Tibial artery (tissue), 4 donors: ENCODE measurements around the gene YY2.
"Not testable (repeated sequence)": the region's sequence is repeated elsewhere in the genome, so short reads cannot be mapped to it uniquely, and the experiment has no call there.

Experiments
- DNase-seq, 2 donors: peaks; one replicate each; pipeline ENCODE4 v3.0.0-alpha.2; 2019
- H3K27ac ChIP-seq, 2 donors: fragments of 200-600 bp; sonication (generic) in 1 of 2; 1 replicate in 1 of 2; 2 replicates in 1 of 2; pipeline ENCODE4 v1.5.1; 2018 to 2019; ENCODE audit warnings: mild to moderate bottlenecking in 1 of 2
- H3K27me3 ChIP-seq, 2 donors: fragments of 200-600 bp; sonication (generic) in 1 of 2; one replicate each; pipeline versions ENCODE4 v1.5.1 to v1.6.0; 2016 to 2019
- H3K36me3 ChIP-seq, 3 donors: fragments of 200-600 bp; sonication (generic) in 2 of 3; one replicate each; pipeline ENCODE4 v1.5.1; 2016 to 2019; ENCODE audit warnings: mild to moderate bottlenecking in 2 of 3
- H3K4me1 ChIP-seq, 4 donors: fragments of 200-600 bp; sonication (generic) in 2 of 4; 1 replicate in 3 of 4; 2 replicates in 1 of 4; pipeline ENCODE4 v1.5.1; 2016 to 2019
- H3K4me3 ChIP-seq, 2 donors: fragments of 200-600 bp; sonication (generic) in 1 of 2; 1 replicate in 1 of 2; 2 replicates in 1 of 2; pipeline ENCODE4 v1.5.1; 2018 to 2019; ENCODE audit warnings: mild to moderate bottlenecking in 2 of 2
- H3K9me3 ChIP-seq, 3 donors: fragments of 200-600 bp; sonication (generic) in 1 of 3; one replicate each; pipeline ENCODE4 v1.5.1; 2016 to 2019
- CTCF ChIP-seq, 2 experiments: fragments of 200-600 bp in 1 of 2; fragments of 450-650 bp in 1 of 2; IDR thresholded peaks; one replicate each; pipeline ENCODE4 v1.5.1; 2017 to 2019; ENCODE audit warnings: antibody characterized with exemption in 2 of 2, mild to moderate bottlenecking in 1 of 2, moderate library complexity in 1 of 2
- intact Hi-C: fragments of 100-400 bp; cut with DNase I; formaldehyde crosslinking; loops from one replicate; pipeline ENCODE4 v1.15.0; 2023; ENCODE audit warnings: low total_unique reads

YY2 gene

DNA sequence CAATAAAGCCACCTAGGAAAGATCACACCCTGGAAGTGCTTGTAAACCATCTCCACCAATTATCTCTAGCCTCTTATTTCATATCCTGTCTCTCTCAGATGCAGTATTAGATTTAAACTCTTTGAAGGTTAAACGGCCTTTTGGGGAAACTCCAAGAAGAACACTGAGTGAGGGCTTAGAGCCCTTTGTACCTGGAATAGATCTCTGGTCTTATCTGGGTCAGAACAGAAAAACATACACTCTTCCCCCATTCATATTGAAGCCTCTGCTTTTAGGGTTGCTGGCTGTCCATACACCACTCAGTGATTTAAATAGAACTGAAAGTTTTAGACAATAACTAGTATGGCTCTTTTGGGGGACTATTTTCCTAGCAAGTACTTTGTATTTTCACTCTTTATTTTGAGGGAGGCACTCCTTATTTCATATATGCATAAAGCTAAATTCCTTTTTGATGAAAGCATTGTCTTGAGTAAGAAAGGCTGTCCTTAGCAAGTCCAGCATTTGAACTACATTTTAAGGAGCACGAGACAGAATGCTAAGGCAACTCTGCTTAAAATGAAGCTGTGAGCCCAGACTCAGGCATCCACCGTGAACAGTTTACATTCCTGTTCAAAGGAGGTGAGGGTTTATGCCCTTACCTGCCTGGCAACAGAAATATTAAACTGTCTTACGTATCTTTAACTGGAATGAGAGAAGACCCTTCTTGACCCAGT is 17.4 kb downstream of the YY2 start:
- DNase-seq = no peak
- Histone ChIP-seq H3K36me3 (no peaks in the 10 kb centered on the region), H3K4me3 (no peak overlapping the region), H3K9me3 (no peaks in the 10 kb centered on the region), H3K27ac (peak overlapping the region in 1 of 2 donors; percentile 43), H3K27me3 (no peaks in the 10 kb centered on the region), H3K4me1 (peaks cover 0 to 36% (median 0%) of the 10 kb centered on the region in 4 donors)
- TF ChIP-seq CTCF (IDR thresholded peaks at IDR 0.05) = no peak
- intact Hi-C loops = no loop called here

GRCh38 chrX:21874182-21874581 is 18.4 kb downstream of the YY2 start:
- peaks cover 0 to 36% (median 0%) of the 10 kb centered on the region in 4 donors for H3K4me1 ChIP-seq
- H3K9me3 ChIP-seq, H3K36me3 ChIP-seq, H3K27me3 ChIP-seq, H3K4me3 ChIP-seq, intact Hi-C loops, DNase-seq, H3K27ac ChIP-seq: not testable (repeated sequence)

- Histone ChIP-seq H3K27ac (no peak overlapping the region), H3K36me3 (peaks cover 0 to 7% (median 0%) of the 10 kb centered on the region in 3 donors), H3K4me1 (peaks cover 0 to 32% (median 0%) of the 10 kb centered on the region in 4 donors), H3K4me3 (no peak overlapping the region), H3K27me3 (no peaks in the 10 kb centered on the region), H3K9me3 (no peaks in the 10 kb centered on the region)
- TF ChIP-seq CTCF (IDR thresholded peaks at IDR 0.05) = no peak
- intact Hi-C loops = no loop called here
- no peak for DNase-seq
These were observed 19.2 kb downstream of the YY2 start for GRCh38 chrX:21875013-21875412.

DNA sequence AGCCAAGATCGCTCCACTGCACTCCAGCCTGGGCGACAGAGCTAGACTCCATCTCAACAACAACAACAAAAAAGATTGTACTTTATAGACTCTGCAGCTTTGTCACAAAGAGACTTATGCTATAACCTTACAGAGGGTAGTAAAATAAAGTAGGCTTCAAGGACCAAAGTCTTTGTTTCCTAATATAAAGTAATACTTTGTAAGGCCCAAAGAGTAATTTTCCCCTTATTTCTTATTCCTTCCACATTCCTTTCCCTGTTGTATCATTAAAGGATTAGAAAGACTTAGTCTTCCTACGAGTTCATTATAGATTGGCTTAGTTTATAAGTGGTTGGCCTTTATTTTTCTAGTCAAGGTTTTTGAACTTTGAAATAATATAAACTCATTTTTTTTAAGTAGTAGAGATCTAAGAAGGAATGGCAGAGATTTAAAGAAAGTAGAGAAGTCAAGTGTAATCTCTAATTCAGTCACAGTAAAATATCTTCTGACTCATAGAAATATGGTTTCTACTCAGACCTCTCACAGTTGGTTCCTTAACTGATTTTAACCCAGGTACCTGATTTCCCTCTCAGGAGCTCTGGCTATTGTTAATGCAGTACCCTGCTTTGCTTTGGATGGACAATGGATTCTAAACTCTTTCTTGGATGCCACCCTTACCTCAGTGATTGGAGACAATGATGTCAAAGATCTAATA is 26.2 kb downstream of the YY2 start:
- H3K27me3 ChIP-seq = no peaks in the 10 kb centered on the region
- H3K4me3 ChIP-seq = no peak overlapping the region
- TF ChIP-seq CTCF (IDR thresholded peaks at IDR 0.05) = no peak
- DNase-seq = no peak
- intact Hi-C loops = no loop called here
- H3K27ac ChIP-seq = no peak overlapping the region
- peaks cover 0 to 7% (median 4%) of the 10 kb centered on the region in 3 donors for H3K36me3 ChIP-seq
- H3K9me3 ChIP-seq = no peaks in the 10 kb centered on the region
- H3K4me1 ChIP-seq = no peaks in the 10 kb centered on the region

DNA sequence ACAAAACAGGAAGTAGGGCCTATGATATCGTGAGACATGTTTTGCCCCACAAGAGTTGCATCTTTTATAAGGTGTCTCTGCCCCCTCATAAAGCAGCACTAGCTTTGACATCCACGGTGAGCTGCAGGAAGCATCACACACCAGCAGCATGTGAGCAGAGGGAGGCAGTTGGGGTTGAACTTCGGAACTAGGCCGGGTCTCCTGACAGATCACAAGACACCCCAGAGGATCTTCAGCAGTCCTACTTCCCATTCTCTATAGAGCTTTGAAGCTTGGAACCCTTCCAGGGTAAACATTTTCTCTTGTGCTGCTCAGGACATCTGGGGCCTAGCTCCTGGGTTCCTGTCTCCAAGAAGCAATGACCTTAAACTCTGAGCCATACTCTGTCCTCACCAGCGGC is 27.5 kb downstream of the YY2 start:
- peak; percentile 39 to 62 for DNase-seq
- H3K9me3 ChIP-seq = no peaks in the 10 kb centered on the region
- H3K4me3 ChIP-seq = no peak overlapping the region
- H3K27me3 ChIP-seq = no peaks in the 10 kb centered on the region
- H3K4me1 ChIP-seq = no peaks in the 10 kb centered on the region
- H3K27ac ChIP-seq = no peak overlapping the region
- H3K36me3 ChIP-seq = peaks cover 0 to 7% (median 4%) of the 10 kb centered on the region in 3 donors
- TF ChIP-seq CTCF (IDR thresholded peaks at IDR 0.05) = no peak
- intact Hi-C loops = no loop called here

DNA sequence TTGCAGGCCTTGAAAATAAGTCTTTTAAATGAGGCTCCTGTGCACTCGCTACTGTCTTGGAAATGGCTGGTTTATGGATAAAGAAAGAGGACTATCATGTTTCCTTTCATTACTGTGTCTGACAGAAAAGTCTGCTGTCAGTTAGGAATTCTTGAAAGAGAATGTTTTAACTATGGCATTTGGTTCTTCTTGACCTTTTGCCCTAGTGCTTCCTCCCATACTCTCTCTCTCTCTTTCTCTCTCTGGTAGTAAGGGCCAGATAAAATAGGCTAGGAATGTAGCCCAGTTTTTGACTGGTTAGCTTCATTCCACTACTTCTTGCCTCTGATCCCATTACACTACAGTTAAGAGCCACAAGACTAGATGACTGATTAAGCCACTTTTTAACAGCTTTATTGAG is 29.8 kb downstream of the YY2 start:
- Histone ChIP-seq H3K9me3 (no peaks in the 10 kb centered on the region), H3K27ac (no peak overlapping the region), H3K36me3 (peaks cover 0 to 4% (median 0%) of the 10 kb centered on the region in 3 donors), H3K27me3 (no peaks in the 10 kb centered on the region), H3K4me3 (no peak overlapping the region), H3K4me1 (no peaks in the 10 kb centered on the region)
- TF ChIP-seq CTCF (IDR thresholded peaks at IDR 0.05) = no peak
- intact Hi-C loops = no loop called here
- DNase-seq = no peak
